GM19351 (cell line): ENCODE data around the gene RASGRF1.
"Not testable (repeated sequence)": the region's sequence is repeated elsewhere in the genome, so short reads cannot be mapped to it uniquely, and the experiment has no call there.

Experiments used
- ATAC-seq: cut with Tn5 transposase; IDR thresholded peaks from one replicate; pipeline ENCODE4 v1.9.1; 2021; ENCODE audit warnings: mild to moderate bottlenecking, moderate library complexity; ENCODE audit not compliant: unreplicated experiment

Gene RASGRF1

DNA sequence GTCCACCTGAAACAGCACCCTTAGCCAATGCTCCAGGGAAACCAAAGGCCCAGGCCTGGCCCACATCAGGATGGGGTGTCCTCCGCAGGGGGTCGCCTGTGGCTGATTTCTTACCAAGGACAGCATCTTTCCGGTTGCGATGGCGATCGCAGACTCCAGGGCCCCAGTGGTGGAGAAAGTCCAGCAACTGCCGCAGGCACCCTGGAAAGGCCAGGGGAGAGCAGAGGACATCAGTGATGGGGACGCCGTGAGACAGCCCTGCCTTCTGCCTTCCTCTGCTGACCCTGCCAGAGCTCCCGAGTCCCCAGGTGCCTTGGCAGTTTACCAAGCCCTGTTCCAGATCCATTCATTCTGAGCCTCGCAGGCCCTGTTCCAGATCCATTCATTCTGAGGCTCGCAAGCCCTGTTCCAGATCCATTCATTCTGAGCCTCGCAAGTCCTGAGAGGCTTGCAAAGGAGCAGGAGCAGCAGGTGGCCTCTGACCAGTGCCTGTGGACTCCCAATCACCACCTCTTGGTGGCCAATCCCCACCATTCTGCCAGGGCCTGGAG, 158.2 kb downstream of the RASGRF1 start:
- no peak for ATAC-seq

DNA sequence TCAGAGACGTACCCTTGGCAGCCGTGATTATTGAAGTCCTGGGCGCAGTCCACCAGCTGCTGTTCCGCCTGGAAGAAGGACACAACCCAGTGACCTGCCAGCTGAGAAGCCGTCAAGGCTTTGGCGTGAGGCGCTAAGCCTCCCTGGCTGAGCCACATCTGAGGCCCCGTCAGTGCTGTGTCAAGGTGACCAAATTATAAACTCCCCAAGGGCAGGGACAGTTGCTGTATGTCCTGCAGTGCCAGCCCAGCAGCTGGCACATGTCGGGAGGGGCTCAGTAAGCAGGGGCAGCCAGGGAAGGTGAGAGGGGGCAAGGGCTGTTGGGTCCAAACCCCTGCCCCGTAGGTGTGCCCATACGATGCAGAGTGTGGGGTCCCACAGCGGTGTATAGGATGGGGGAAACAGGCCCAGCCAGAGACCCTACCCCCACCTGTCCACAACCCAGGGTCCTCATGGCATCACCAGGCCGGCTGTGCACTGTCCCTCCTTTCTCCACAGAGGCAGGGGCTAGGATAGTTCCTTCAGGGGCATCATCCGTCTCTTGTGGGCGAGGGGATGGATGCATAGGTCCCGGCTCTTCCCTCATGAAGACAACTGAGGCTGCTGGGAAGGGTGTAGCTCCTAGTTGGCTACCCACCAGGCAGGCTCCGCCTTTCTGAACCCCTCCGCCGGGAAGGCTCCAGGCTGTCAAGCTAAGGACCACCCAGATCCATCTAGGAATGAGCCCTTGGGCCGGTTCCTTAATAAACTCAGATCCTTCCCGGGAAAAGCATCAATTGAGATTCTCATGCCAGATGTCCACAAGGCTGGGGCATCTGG, 158.9 kb downstream of the RASGRF1 start:
- no peak for ATAC-seq

DNA sequence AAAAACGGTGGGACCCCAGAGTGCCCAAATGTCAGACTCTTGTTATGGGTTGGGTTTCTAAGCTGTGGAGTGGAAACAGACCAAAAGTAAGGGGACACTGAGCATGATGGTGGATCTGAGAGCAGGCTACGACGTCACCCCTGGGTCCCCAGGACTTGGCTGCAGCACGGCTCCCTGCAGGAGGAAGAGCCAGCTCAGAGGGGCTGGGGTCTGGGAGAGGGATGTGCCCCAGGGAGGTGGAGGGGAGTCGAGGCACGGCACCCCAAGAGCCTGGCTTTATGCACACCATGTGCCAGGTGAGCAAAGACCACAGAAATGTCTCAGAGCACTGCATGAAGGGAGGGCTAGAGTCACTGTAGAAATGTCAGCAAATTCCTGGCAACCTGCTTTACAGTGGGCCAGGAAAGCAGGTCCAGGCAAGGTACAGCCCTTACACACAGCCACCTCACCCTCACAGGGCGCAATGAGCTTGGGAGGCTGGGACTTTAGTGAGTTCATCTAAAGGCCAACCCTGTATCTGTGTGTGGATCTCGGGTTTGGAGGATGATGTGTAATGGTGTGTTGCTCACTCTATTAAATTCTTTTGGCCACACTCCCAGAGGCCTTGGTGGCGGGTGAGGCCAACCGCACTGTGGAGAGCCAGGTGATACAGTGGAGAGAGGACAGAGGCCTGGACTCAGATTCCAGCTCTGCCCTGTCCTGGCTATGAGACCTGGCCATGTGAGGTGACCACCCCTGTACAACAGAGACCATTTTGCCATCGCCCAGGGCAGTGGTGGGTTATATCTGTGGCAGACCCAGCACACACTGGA, 159.8 kb downstream of the RASGRF1 start:
- ATAC-seq: no peak

DNA sequence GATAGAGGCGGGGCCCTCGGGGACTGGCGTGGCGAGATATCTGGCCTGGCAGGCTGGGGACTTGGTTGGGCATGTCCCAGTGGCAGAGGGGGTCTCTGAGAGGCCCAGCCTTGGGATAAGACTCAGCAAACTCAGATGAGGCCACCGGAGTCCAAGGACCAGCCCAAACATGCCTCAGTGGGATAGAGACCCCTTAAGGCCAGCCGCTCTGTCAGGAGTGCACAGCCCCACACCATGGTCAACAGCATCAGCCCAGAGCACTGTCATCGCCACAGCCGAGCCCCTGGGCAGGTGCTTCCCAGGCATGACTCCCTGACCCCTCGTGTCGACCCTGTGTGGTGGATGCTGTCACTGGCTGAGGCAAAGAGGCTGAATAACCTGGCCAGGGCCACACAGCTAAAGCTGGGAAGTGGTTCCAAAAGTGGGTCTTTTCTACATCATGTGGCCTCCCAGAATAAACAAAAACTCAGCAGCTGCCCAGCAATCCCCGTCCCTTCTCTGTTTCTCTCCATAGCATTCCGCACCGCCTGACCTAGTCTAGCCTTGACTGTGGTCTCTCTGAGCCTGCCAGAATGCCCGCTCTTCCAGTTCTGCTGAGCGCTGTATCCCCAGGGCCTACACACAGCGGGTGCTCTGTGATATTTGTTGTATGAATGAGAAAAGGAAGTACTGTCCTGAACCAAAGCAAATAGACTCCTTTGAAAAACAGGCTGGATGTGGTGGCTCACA, 160.9 kb downstream of the RASGRF1 start:
- no peak for ATAC-seq

DNA sequence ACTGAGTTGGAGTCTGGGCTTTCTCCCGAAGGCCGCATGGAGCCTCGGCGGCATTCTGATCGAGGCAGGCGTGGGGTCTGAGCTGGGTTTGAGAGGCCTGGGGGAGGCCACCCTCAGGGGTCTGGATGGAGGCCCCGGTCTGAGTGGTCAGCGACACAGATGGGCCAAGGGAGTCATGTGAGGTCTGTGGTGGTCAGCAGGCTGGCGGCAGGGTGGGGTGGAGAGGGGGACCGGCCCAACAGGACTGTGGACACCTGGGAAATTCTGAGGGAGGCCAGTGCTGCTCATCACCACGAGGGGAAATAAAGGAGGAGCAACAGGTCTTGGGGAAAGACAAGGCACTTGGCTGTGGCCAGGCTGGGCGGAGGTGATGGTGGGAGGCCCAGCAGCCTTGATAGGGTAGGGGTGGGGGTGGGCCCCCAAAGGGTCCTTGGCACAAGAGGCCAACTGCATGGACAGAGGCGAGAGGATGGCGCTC, 161.9 kb downstream of the RASGRF1 start:
- no peak for ATAC-seq

DNA sequence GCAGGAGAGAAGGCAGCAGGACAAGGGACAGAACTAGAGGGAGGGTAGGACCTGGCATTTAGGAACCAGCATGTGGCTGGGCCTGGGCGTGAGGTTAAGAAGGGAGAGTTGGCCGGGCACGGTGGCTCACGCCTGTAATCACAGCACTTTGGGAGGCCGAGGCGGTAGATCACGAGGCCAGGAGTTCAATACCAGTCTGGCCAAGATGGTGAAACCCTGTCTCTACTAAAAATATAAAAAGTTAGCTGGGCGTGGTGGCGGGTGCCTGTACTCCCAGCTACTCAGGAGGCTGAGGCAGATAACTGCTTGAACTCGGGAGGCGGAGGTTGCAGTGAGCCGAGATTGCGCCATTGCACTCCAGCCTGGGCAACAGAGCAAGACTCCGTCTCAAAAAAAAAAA, 162.4 kb downstream of the RASGRF1 start:
- ATAC-seq: not testable (repeated sequence)

DNA sequence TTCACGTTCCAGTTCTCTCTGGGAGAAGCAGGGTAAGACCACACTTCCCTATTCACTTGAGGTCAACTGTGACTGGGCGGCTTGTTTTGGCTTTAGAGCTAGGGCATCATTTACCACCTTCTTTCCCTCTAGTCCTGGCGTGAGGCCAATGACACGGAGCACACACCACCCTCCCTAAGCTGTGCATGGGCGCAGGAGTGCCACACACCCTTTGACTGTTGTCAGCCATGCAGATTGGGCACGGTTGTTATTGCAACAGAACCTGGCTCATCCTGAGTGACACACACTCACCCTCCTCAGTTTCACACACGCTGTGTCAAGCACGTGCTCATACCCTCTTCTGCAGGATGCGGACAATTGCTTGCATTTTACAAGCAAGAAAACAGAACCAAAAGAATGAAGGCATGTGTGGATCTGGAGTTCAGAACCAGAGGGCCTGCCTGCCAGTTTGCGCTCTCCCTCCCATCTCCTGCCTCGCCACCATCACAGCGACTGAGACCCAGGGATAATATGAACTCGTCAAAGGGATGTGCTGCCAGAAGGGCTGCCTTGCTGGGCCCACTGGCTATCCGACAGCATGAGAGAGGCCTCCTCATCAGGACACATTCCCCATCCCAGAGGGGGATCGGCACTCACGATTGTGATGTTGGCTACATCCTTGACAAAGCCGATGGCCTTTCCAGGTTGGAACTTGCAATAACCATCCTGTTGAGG, 163.3 kb downstream of the RASGRF1 start:
- ATAC-seq: no peak

DNA sequence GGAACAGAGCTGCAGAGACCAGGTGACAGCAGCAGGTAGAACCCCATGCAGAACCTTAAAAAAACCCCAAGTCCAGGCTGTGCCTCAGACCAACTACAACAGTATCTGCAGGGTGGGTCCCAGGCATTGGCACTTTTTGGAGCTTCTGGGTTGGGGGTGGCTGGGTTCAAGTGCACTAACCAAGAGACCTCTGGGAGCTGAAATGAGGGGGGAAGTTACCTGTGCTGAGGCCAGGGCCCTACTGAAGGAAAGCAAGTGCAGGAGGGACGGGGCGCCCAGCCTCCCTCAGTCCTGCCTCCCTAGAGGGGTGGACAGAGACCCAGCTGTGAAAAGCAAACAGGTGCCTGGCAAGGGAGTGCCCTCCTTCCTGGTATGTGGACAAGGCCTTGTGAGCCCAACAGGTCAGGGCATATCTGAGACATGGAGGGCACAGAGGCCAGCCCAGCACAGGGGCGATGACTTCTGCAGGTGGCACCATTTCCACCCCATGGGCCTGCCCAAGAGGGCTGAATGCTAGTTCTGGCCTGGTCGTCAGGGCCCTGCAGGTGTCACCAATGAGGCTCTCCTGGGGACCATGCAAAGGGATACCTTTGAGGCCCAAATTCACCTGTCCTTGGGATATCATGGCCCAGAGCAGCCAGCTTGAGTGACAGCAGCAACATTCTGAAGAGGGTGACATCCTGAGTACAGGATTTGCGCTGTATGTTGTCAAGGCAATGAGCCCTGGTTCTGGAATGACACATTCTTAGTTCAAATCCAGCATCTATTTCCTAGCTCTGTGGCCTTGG, 164.4 kb downstream of the RASGRF1 start:
- no peak for ATAC-seq

DNA sequence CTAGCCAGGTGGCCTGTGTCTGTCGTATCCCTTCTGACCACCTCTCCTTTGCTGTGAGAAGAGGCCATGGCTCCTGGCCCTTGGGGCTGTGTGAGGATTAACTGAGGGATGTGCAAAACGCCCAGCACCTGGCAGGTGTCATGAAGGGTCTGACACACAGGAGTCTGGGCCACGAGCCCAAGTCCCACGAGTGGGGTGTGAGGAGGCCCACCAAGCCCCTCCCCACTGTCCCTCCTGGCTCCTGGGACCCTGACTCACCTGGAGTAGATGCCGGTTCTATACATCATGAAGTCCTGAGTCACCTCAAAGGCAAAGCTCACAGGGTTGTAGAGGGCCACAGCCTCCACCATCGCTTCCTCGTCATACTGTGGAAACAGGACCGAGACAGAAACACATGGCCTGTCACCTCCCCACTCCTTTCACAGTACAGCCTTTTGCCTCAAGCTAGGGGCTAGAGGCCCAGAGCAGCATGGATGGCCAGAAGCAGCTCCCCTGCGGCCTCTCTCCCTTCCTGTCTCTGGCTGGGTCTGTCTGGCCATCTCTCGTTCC, 165.4 kb downstream of the RASGRF1 start:
- ATAC-seq: no peak

DNA sequence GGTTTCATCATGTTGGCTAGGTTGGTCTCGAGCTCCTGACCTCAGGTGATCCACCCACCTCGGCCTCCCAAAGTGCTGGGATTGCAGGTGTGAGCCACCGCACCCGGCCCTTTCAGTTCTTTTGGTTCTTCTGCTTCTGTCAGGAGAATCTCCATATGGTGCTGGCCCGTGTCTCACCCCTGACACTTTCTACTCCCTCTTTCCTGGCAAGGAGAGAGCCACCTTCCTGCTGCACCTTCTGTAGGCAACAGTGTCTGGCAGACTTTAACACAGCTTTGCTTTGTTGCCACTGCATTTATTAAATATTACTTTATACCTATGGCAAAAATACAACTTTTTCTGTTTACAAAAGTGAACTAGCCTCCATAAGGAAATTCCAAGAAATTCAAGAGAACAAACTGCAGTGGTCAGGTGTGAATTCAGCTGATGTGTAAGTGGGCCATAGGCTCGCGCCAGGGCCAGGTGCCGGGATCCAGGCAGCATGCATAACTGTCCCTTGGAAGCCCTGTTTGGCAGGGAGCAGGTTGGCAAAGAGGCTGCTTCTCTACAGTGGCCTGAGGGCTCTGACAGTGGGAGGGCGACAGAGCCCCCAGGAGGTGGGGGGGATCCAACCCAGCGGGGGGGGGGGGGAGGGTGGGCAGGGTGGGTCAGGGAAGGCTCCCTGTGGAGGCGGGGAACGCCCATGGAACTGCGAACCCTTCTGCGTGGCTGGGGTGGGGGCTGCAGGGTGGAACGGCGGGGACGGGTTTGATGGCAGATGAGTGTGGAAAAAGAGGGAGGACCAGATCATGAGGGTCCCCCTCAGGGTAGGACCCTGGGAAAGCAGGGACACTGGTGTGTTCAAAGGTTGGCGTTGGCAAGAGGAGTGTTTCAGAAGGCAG, 166.9 kb downstream of the RASGRF1 start:
- ATAC-seq: no peak

DNA sequence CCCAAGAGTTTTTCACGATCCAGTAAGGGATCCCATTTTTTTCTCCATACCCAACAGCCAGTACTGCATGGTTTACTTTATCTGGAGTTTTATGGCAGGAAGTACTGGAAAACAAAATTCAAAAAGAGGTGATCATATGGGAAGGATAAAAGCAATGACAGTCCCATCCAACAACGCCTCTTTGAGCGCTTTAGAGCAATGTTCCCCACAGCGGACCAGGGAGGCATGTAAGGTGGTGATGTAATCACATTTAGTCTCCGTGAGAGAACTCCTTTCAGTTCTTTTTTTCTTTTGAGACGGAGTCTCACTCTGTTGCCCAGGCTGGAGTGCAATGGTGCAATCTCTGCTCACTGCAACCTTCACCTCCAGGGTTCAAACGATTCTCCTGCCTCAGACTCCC, 167.6 kb downstream of the RASGRF1 start:
- no peak for ATAC-seq

DNA sequence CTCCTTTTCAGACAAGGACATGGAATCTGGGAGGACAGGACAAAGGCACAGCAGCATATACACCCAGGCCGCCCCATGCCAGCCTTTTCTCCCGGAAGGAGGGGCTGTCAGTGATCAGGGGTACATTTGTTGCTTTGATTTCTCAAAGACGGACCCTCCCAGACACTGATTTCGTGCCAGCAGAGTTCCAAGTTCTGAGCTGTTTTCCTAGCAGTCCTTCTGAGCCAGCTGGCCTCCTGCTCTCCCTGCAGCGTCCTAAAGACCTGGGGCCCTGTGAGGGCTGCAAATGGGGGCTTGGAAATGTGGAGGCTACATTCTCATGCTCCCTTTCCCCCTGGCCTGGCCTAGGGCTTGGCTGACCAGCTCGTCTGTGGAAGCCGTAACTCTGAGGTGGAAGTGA, 168.1 kb downstream of the RASGRF1 start:
- no peak for ATAC-seq

DNA sequence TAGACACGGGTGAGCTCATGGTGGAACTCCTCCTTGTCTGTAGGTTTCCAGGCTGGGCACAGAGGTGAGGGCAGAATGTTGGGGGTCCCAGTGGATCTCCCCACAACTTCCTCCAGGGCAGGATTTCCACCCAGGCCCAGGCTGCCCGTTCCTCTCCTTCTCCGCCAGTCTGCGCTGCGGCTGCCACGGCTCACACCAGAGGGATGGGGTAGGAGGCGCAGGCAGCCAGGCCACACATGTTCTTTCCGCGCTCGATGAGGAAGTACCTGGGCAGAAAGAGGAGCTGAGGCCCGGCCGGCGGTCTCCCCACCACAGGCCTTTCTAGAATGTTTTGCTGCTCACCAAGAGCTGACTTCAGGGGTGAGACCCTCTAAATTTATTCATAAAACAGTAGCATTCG, 168.6 kb downstream of the RASGRF1 start:
- no peak for ATAC-seq

DNA sequence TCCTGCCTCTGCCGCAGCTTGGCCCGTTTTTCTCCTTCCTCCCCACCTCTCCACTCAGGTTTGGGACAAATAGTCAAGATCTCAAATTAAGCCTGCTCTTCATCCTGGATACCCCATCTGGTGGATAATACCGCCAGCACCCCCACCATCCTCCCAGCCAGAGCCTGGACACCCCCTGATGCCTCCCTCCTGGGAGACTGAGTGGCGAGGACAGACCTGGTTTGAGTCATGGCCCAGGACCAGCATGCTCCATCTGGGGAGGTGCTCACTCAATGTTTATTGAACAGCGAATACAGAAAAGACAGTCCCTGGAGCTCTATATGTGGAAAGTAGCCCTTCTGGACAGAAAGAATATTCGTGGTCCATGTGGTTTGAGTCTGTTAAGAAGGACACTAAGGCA, 169.1 kb downstream of the RASGRF1 start:
- ATAC-seq: no peak

DNA sequence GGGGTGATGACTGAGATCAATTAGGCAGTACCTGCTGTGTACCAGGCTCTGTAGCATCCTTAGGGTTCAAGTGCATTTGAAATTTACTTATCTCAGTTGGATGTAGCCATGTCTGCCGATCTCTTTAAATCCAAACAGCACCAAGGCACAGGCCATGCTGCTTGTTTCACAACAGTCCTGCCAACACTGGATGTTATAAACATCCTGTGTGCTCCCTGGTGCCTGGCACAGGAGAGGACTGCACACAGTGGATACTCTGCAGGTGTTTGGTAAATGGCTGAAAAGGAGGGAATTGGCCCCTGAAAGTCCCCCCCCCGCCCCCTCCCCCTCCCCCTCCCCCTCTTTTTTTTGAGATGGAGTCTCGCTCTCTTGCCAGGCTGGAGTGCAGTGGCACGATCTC, 172.7 kb downstream of the RASGRF1 start:
- ATAC-seq: no peak

DNA sequence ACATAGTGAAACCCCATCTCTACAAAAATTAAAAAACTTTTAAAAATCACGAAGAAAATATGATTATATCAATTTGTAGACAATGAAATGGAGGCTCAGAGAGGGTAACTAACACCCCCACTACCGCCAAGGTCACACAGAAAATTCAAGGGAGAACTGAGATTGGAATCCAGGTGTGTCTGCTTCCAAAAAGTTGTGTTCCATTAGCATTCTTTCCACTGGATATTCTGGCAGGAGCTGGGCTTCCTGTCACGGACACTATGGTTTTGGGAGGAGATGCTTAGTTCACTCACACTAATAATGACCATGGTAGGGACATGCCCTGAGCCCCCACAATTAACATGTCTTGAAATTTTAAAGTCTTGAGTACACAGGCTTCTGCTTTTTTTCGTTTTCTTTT, 174.5 kb downstream of the RASGRF1 start:
- no peak for ATAC-seq

DNA sequence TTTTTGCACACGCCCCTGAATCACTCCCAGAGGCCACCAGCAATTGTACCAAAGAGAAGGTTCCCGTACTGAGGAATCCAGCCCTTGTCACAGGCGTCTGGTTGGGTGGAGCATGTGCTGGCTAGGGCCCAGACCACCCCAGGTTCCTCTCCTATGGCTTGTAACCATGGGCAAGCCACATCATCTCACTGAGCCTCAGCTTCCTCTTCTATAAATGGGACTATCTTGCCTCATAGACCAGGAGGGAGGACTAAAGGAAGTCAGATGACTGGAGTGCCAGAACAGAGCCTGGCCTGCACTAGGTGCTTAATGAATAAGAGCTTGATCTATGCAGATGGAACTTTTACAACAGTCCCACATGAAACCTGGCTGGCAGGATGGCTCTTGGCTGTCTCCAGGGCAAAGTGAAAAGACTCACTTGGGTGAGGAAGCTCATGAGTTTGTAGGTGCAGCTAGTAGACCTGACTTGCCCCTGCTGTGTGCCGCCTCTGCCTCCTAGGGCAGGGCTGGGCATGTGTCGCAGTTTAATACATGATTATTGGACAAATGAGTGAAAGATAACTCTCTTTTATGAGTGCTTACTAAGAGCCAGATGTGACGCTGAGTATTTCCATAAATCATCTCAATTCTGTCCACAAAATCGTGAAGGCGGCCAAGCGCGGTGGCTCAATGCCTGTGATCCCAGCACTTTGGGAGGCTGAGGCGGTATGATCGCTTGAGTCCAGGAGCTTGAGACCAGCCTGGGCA, 175.1 kb downstream of the RASGRF1 start:
- no peak for ATAC-seq
